T-helper 9 cell (primary cell): ENCODE results near the gene PPP1R37.
"Not testable (repeated sequence)": the region's sequence is repeated elsewhere in the genome, so short reads cannot be mapped to it uniquely, and the experiment has no call there.

Experiments
- DNase-seq: peaks from one replicate; pipeline ENCODE4 v3.0.0-alpha.2; 2020

Gene PPP1R37

GRCh38 chr19:45097450-45097775 lies 4.4 kb downstream of the PPP1R37 start:
- no peak for DNase-seq

GRCh38 chr19:45097776-45098520 lies 5.0 kb downstream of the PPP1R37 start:
- DNase-seq, result no peak

DNA sequence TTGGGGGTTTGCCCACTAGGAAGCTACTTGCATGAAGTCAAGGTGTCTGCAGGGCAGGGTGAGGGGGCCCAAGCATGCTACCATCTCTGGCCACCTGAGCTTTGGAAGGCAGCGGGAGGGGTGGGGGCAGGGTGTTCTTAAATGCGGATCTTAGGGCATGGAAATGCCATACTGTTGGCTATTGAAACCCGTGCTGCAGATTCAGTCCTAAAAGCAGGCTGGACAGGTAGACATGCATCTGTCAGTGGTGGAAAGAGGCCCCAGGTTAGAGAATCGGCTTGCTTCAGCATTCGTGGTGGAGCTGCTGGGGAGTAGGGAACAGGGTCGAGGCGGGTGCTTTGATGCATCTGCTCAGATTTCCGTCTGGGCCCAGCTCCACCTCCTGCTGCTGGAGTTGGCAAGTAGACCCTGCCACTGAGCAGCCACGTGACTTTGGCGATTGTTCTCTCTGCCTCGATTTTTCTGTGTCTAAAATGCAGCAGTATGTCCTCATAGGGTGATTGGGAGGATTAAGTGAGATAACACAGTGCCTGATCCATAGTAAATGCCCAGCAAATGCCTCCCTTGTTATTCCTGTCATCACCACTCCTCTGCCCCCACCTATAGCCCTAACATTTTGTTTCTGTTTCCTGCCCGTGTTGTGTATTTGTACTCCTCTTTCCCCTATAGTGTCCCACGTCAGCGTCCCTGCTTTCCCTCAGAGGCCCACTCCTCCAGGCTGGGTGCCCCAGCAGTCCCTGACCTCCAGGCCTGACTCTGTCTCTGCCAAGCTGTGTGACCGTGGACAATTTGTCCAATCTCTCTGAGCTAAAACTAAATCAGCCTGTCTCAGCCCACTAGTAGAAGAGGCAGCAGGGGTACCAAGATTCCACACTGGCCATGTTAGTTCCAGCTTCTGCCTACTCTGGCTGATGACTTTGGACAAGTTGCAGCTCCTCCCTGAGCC lies 5.8 kb downstream of the PPP1R37 start:
- no peak for DNase-seq

- DNase-seq, result no peak
Measured at GRCh38 chr19:45099467-45100191, 6.7 kb downstream of the PPP1R37 start.

GRCh38 chr19:45100201-45100600 lies 7.2 kb downstream of the PPP1R37 start:
- no peak for DNase-seq

DNA sequence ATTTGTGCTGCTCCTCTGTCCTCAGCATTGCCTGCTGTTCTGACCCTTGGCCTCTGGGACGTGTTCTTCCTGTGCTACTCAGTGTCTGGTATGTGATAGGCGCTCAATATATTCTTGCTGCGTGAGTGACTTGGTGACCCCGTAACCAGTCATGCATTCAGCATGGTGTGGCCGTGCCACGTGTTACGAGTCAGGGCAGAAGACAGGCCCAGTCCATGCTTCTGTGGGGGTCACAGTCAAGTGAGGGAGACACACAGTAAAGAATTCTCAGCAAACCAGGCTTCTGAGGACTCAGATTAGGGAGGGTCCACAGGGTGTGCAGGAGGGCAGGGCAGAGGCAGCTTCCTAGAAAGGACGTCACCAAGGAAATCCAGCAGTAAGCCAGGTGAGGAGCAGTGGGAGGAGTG lies 7.9 kb downstream of the PPP1R37 start:
- DNase-seq, result no peak

GRCh38 chr19:45101806-45102205 lies 8.8 kb downstream of the PPP1R37 start:
- DNase-seq, result no peak

- DNase-seq, result no peak
Measured at GRCh38 chr19:45102481-45102880, 9.5 kb downstream of the PPP1R37 start.

DNA sequence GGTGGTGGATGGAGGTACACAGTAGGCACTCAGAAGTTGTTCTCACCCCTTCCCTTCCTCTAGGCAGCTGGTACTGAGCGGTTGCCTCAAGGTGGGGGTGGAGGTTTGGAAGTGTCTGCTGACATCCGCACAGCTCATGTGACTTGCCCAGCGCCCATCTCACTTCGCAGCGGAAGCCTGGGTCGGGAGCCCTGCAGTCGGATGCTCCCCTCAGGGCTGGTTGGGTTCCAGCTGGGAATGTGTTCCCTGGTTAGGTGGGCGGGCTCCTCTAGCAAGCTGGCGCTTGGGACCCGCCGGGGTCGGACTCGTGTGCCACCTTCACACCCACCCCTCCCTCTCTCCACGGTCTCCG lies 10.2 kb downstream of the PPP1R37 start:
- DNase-seq, result no peak

DNA sequence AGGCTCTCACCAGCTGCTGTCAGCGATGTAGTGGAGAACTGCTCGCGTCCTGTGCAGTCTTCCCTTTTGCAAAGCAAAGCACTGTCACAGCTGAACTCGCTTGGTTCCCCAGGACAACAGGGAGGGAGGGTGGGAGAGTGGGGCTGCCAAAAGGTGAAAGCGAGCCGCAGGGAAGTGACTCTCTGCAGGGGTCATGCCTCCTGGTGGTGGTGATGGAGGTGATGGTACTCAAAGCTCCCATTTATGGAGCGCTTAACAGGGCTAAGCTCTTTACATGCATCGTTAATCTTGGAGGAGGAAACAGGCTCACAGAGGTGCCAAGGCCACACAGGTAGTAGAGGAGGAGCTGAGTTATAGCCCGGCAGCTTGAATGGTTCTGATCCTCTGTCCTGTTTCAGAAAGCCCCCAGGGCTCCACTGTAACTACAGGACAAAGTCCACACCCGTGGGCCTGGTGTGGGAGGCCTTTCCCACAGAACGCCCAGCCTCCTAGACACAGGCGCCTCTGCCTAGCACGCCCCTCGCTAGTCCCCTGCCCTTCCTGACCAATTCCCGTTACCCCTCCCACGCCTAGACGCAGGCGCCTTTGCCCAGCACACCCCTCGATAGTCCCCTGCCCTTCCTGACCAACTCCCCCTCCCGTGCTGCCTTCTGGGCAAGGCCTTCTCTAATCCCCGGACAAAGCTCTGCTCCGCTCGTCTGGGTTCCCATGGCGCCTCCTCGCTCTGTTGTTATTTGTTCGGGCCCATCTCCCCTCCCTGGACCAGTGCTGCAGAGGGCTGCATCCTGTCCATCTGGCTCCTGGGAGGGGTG lies 10.7 kb downstream of the PPP1R37 start:
- DNase-seq, result no peak

DNA sequence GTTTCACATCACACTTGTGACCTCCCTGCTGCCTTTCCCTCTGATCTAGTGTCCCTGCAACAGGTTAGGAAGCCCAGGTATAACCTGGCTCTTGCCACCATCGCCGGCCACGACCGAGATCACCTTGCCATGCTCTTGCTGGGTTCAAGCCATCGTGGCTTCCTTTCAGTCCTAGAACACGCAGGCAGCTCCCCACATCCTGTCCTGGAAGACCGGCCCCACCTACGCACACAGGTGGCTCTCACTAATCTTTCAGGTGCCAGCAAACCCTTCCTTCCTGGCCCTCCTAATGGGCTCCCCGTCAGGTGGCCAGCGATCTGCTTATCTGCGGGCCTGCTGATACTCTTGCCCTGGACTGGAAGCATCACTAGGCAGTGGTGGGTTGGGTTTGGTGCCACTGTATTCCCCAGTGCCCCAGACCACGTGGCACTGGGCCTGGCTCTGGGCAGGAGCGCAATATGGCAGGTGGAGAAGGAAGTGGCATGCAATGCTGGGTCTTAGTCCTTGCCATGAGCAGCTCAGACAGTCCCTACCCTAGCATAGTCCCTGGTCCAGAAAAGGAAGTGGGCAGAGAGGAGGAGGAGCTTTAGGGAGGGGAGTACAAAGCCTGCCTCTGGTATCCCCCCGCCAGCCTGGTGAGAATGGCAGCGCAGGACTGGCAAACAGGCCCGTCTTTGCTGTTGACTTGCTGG lies 11.8 kb downstream of the PPP1R37 start:
- no peak for DNase-seq

DNA sequence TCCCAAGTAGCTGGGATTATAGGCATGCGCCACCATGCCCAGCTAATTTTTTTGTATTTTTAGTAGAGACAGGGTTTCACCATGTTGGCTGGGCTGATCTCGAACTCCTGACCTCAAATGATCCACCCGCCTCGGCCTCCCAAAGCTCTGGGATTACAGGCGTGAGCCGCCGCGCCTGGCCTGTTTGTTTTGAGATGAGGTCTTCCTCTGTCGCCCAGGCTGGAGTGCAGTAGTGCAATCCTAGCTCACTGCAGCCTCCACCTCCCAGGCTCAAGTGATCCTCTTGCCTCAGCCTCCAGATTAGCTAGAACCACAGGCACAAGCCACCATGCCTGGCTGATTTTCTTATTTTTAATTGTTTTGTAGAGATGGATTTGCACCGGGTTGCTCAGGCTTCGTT lies 13.4 kb downstream of the PPP1R37 start:
- not testable (repeated sequence) for DNase-seq

GRCh38 chr19:45107621-45108150 lies 14.7 kb downstream of the PPP1R37 start:
- no peak for DNase-seq

DNA sequence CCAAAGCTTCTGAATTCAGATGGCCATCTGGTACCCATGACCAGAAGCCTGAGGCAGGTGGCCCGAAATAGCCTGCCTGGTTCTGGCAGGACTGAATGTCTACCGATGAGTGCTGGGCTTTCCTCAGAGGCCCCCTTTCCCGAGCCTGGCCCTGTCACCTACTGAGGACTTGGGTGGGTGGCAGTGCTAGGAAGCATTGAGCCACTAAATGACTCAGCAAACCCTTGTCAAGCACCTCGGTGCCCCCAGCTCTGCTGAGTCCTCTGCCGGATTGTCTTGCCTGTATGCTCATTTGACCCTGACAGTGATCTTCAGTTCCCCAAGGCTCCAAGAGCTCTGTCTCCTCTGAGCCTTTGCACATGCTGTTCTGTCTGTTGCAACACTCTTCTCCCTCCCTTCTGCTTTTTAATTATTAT lies 17.9 kb downstream of the PPP1R37 start:
- no peak for DNase-seq

GRCh38 chr19:45112111-45112827 lies 19.3 kb downstream of the PPP1R37 start:
- no peak for DNase-seq

- DNase-seq, result no peak
Measured at GRCh38 chr19:45113628-45114027, 20.6 kb downstream of the PPP1R37 start.

DNA sequence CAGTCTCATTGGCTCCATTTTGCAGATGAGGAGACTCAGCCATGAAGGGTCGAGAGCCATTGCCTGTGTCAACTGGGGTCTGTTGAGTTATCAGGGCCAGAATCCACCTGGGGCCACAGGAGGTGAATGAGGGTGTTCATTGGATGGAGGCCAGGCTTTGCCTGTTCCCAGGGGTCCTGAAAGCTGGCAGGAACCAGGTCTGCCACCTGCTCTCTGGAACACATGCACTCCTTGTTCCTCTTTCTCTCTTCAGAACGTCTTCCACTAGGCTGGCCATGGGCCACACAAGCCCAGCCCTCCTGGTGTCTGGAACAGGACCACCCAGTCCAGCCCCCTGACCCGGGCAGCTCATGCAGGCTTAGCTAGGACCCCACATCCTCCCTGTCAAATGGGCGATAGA lies 21.1 kb downstream of the PPP1R37 start:
- no peak for DNase-seq

- no peak for DNase-seq
Measured at GRCh38 chr19:45115809-45116615, 23.0 kb downstream of the PPP1R37 start.

GRCh38 chr19:45117167-45117594 lies 24.2 kb downstream of the PPP1R37 start:
- no peak for DNase-seq

DNA sequence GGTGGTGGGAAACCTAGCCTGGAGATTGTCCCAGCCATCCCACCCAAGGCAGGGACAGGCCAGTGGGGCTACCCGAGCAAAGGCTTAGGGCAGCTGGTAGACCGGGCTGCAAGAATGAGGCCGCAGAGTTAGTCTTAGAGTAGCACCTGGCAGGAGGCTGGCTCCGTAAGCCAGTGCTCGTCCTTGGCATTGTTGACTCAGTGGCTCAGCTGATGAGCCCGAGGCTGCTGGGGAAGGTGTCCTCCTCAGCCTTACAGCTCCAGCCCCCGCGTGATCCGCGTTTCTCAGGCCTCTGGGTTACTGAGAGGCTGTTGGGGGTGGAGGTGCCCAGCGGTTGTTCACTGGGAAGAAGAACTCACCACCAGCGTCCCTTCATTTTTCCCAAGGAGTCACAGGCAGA lies 24.7 kb downstream of the PPP1R37 start:
- no peak for DNase-seq
